Activated T-cell treated with anti-CD3 and anti-CD28 coated beads for 4 hours (primary cell): Measurements from ENCODE around the gene TMEM61.
"Not testable (repeated sequence)": the region's sequence is repeated elsewhere in the genome, so short reads cannot be mapped to it uniquely, and the experiment has no call there.

ENCODE experiments used
- DNase-seq: peaks from one replicate; pipeline ENCODE4 v3.0.0-alpha.2; 2020

Gene TMEM61

DNA sequence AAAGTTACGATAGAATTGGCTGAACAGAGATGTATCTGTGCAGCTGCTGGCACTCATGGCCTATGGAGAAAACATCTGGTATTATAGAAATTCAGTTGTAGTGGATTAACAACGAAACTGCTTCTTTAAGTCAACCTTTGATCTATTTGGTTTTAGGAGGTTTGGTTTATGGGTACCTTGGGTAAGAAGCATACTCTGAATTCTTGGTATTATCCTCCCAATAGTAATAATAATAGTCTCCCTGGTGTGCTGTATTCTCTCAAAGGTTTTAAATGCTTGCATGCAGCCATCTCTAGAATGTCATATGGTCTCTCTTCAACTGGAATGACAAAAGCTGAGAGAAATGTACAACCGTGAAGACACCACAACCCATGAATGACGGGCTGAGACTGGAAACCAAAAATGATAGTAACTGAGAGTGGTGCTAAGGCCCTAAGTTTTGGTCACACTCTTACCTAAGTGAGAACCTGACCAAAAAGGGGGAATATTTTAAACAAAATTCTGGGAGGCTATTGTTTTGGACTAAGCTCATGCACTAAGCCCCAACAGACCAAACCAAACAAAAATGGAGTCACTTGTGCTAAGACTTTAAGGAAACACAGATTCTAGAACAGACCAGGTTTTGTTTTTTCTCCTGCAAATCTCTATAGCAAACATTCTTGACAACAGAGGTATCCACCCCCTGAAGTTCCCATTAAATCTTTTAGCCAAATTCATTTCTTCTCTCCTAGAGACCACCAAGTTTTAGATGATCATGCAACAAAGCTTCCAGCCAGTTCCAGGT lies 17.6 kb upstream of the TMEM61 start:
- no peak for DNase-seq

- not testable (repeated sequence) for DNase-seq
Measured at GRCh38 chr1:54963829-54964228, 16.6 kb upstream of the TMEM61 start.

GRCh38 chr1:54965624-54966340 lies 14.6 kb upstream of the TMEM61 start:
- no peak for DNase-seq

GRCh38 chr1:54967372-54967771 lies 13.1 kb upstream of the TMEM61 start:
- DNase-seq, result no peak

DNA sequence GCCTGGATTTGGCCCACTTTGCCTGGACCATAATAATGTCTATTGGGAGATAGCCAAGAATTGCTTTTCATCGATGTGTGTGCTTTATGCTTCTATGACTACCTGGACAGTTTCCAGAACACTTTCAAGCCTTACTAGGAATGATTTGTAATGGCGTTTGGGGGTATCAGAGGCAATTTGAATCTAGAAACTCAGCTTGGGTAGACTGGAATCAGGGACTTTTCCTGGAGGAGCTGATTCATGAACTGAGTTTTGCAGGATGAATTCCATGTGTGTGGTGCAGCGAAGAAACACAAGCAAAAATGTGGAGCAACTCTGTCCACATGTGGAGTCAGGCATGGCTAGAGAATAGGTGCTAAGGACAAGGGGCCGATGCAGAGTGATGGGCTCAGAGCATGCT lies 11.9 kb upstream of the TMEM61 start:
- no peak for DNase-seq

GRCh38 chr1:54969879-54970278 lies 10.5 kb upstream of the TMEM61 start:
- no peak for DNase-seq

- DNase-seq, result no peak
Measured at GRCh38 chr1:54970901-54971300, 9.5 kb upstream of the TMEM61 start.

GRCh38 chr1:54971317-54971791 lies 9.1 kb upstream of the TMEM61 start:
- DNase-seq, result no peak

DNA sequence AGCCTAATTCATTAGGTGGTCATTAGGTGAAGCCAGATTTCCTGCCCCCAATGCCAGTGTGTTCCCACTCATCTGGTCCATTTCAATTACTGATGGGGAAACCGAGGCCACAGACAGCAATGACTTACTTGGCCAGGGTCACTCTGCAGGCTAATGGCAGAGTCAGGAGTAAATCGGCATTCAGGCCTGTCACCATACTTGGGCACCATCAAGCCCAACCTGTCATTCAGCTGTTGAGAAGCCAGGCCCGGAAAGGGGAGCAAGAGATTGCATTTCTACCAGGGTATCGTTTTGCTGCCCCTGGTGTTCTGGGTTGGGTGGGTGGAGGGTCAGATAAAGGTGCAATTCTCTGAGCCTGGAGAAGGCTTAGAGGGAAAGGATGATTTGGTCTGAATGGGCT lies 8.0 kb upstream of the TMEM61 start:
- DNase-seq, result no peak

DNA sequence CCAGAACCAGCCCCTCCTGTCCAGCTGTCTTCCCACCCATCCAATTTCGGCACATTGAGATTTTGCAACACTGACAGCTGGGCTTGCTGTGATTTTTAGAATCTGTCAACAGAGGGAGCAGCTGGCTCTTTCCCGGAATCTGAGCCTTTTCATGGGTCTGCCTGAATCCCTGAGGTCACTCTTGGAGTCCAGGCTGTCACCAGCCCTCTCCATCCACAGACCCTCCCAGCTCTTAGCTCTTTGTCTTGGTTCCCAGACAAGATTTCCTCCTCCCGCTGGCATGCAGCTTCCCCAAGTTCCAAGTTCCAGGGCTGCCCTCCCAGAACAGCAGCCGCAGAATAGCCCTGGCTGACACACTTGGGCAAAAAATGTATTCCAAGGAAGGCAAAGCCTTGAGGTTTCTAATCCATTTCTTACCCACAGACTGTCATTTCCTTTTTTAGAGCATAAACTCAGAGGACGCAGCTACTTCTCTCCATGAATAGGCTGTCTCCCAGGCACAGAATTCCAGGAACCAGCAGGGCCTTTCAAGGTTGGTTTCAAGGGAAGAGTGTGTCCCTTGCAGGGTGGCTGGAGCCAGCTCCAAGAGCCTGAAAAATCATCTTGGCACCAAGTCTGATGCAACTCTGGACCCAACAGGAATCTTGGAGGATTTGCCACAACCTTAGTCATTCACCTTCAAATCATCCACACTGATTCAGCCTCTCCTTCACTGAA lies 7.1 kb upstream of the TMEM61 start:
- no peak for DNase-seq

GRCh38 chr1:54975356-54976108 lies 4.9 kb upstream of the TMEM61 start:
- no peak for DNase-seq

- DNase-seq, result no peak
Measured at GRCh38 chr1:54976747-54977146, 3.7 kb upstream of the TMEM61 start.

GRCh38 chr1:54977533-54978297 lies 2.7 kb upstream of the TMEM61 start:
- no peak for DNase-seq

DNA sequence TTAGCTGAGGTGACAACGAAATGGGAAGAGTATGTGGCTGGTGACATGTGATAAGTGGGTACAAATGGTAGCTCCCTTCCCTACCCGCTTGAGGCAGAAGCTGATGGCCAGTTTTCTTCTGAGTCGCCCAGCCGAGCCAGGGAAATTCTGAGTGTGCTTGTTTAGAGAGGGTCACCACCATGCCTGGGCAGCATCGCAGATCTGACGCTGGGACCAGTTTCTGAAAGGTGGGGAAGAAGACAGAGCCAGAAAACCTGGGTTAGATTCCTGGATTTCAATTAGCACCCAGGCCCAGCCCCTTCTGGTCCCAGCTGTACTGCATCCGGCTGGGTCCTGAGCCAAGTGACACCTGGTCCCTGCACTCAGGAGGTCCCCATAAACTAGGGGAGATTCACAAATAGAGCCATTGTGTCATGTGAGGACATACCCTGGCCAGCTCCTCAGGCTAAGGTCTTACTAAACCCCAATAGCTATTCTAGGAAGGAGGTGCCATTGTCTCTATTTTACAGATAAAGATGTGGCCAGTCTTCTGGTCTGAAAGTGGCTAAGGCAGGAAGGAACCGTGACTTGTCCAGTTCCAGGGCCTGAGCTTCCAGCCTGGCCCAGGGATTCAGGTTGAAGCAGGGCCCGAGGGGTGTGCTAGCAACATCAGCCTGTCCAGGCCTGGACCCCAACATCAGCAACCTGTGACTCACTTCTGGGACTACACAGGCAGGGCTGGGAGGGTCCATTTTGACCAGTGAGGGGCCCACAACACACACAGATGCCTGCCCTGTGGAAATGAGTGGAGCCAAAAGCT lies 1.7 kb upstream of the TMEM61 start:
- DNase-seq, result no peak

DNA sequence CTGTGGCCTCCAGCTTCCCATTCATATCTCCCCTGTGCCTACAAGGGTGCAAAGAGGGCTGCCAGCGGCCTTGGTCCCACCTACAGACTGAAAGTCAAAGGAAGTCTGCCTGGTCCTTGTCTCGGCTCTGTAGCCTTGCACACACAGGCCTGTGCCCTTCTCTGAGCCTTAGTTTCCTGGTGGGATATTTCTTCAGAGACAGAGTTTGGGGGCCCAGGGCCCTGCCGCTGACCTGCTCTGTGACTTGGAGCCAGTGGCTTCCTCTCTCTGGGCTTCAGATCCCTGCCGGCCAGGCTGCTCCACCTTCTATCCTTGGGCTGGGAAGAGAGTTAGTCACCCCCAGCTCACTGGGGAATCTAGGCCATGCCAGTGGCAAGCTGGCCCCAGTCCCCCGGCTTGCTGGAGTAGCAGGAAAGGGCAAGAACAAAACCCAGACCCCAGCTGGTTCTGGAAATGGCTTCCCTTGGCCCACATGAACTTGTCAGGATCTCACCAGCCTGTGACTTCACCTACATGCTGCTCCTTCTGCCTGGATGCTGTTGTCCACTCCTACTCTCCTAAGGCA lies 1.0 kb upstream of the TMEM61 start:
- no peak for DNase-seq

DNA sequence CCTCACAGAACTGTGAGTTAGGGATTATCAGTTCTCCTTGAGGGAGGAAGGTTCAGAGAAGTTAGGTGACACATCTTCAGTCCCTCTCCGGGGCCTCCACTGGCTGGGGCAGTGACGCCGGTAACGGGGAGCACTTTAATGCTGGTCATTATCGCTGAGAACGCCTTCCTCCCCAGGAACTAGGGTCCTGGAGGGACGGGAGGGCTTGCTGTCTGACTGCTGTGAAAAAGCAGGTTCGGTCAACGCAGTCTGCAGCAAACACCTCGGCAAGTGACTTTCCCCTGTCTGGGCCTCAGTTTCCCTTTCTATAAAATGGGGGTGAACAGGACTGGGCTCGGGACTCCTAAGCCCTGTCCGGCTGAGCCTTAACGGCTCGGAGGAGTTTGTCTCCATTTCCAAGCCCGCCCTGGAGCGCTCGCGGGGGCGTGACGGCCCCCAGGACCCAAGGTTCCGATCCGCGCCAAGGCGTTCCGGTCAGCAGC lies 341 bp upstream of the TMEM61 start:
- no peak for DNase-seq

- DNase-seq, result no peak
Measured at GRCh38 chr1:54981466-54981865, 1.0 kb downstream of the TMEM61 start.

DNA sequence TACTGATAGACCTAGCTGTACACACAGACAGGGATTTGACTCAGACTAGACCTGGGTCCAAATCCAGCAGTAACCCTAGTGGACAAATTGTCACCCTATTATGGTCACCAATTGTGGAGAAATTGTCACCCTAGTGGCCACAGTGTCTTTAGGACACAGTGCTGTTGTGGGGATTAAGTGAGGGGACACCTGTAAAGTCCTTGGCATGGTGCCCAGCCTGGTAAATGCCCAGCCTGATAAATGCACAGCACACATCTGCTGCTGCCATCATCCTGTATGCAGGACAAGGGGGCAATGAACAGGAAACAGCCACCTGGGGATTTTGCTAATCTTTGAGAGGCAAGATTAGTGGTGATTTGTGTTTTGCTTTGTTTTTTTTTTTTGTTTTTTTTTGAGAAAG lies 2.3 kb downstream of the TMEM61 start:
- DNase-seq, result no peak

GRCh38 chr1:54984131-54984842 lies 3.9 kb downstream of the TMEM61 start:
- DNase-seq, result no peak

DNA sequence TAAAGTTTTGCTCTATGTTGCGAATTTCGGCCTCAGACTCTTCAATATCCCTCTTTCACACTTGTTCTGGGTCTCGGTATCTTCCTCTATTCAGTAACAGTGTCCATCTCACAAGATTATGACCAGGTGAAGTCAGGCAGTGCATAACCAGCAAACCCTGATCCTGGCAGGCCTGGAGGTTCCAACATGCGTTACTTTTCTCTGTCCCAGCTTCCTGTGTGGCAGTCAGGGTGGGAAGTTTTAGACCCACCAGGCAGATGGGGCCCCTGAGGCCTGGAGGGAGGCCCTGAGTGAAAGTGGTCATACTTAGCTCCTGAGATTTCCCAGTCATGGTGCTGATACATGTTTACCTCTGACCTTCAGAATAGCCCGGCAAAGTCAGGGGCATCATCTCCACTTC lies 5.1 kb downstream of the TMEM61 start:
- no peak for DNase-seq
